Hypothalamus (tissue), 51 donors: Measurements from ENCODE around the gene ZFAND3.

Experiments used
- DNase-seq, 51 donors: peaks; one replicate each; lab custom pipeline; 2025; lab: John Stamatoyannopoulos, UW

Gene ZFAND3

GRCh38 chr6:37826188-37826587 lies 6.7 kb downstream of the ZFAND3 start:
- no peak for DNase-seq

DNA sequence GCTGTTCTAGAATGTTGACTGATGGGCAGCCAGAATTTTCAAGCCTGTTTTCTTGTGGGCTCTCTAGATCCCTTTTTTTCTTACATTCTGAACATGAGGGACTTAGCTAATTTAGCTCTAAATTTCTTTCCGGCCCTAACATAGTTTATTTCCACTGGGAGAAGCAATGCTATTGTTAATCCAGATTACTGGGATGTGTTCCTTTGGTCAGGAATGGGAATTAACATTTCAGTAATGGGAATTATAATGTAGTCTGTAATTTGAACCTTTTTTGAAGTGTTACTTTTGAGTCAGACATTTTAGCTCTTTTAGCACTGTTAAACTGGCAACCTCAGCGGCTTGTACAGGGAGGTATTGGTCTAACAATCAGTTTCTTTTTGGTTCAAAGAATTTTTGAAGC lies 7.5 kb downstream of the ZFAND3 start:
- DNase-seq = no peak

DNA sequence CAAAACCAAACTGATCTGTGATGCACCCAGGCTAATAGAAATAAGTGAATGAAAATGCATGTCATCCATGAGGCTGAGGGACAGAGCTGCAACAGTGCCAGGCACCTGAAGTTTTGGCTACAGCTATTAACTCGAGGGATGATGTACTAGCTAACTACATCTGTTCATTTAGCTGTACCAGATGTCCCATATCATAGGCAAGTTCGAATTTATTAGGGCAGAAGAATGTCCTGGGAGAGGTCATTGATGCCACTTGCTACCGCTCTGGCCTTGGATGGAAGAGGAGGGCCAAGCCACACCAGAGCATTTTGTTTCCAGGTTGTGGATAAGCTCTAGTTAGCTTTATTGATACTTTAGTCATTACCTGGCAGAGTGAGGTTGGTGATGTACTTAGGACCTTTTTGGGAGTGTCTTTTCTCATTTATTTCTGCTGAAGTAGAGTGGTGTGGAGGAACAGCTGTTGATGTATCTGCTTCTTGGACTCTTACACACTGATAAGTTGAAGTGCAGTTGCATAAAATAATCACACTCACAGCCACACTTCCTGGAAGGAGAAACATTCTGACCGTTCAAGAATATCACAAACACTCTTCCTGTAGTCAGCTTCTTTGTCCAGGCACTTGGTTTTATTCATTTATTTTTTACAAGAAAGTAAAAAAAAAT lies 8.2 kb downstream of the ZFAND3 start:
- DNase-seq = no peak

DNA sequence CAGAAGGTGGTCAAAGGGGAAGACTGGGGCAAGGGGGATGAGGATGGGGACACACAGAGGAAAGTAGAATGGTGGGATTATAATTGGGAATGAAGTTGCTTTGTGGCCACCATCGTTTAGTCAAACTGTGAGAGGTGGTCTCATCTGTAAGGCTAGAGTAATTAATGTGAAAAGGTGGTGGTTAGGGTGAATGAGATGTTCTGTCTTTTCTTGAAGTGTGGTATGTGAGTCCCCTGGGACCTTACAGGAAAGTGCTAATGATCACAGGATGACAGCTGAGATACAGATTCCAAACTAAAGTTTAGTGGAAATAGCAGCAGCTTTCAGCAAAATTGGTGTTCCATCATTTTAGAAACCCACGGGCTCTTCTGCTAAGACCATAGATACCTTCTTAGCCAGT lies 10.7 kb downstream of the ZFAND3 start:
- DNase-seq = no peak

- DNase-seq = no peak
These were observed 11.9 kb downstream of the ZFAND3 start for GRCh38 chr6:37831457-37831856.

DNA sequence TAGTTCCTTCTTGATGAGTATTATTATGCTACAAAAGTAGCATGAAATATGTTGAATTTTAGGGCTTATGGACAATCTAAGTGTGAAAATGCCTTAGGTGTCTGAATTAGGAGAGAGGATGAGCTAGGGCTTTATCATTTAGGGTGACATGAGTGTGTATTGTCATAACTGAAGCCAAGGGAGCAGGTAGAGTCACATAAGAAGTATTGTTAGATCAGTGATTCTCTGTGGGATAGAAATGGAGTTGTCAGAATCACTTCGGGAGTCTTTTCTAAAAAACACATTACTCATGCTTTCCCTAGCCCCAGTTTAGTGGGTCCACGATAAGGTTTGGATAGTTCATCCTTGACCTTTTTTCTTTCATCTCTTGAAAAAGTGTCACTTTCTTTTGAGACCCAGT lies 16.4 kb downstream of the ZFAND3 start:
- DNase-seq = no peak

DNA sequence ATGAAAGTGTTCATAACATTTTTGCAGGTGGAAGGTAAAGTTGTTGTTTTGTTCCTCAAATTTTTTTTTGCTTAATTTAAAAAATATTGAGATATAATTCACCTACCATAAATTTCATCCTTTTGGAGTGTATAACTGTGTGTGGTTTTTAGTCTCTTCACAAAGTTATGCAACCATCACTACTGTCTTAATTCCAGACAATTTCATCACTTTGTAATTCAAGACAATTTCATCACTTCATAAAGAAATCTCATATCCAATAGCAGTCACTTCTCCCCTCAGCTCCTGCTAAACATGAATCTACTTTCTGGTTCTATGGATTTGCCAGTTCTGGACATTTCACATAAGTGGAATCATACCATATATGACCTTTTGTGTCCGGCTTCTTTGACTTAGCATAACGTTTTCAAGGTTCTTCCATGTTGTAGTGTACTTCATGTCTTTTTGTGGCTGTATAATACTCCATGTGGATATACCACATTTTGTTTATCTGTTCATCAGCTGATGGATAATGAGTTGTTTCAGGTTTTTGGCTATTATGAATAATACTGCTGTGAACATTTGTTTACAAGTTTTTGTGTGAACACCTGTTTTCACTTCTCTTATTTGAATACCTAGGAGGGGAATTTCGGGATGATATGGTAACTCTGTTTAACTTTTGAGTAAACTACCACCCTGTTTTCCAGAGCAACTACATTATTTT lies 18.8 kb downstream of the ZFAND3 start:
- DNase-seq = no peak

DNA sequence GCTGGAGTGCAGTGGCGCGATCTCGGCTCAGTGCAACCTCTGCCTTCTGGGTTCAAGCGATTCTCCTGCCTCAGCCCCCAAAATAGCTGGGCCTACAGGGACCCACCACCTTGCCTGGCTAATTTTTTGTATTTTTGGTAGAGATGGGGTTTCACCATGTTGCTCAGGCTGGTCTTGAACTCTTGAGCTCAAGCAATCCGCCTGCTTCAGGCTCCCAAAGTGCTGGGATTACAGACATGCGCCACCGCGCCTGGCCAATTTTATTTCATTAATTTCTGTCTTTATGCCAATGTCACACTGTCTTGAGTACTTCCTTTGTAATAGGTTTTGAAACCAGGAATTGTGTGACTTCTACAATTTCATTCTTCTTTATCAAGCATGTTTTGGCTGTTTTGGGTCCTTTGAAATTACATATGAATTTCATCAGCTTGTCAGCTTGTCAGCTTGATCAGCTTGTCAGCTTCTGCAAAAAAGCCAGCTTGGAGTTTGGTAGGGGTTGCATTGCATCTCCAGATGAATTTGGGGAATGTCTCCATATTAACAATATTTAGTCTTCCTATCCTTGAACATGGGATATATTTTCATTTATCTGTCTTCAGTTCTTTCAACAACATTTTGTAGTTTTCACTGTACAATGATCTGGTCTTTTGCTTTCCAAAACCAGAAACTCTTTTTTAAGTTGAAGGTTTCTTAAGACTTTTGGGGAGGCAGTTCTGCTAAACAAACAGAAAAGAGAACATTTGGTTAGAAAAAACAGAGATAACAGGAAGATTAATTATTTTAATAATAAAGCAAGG lies 20.8 kb downstream of the ZFAND3 start:
- DNase-seq = no peak

- no peak for DNase-seq
These were observed 21.4 kb downstream of the ZFAND3 start for GRCh38 chr6:37840940-37841300.

- DNase-seq = no peak
These were observed 25.7 kb downstream of the ZFAND3 start for GRCh38 chr6:37845026-37845911.

GRCh38 chr6:37845930-37846329 lies 26.4 kb downstream of the ZFAND3 start:
- DNase-seq = no peak

DNA sequence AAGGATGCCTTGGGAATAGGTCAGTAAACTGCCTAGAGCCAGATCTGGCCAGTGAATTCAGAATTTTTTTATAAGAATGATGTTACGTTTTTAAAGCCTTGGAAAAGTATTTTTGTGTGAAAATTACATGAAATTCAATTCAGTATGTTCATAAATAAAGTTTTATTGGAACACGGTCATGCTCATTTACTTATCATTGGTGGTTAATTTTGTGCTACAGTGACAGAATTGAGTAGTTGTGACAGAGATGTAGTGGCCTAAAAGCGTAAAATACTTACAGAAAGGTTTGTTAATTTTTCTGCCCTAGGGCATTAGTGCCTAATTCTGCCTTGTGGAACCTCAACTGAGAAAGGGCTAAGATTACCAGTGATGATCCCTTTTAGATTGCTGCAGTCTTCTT lies 28.2 kb downstream of the ZFAND3 start:
- DNase-seq = no peak

- no peak for DNase-seq
These were observed 28.8 kb downstream of the ZFAND3 start for GRCh38 chr6:37848371-37848770.

- DNase-seq = no peak
These were observed 30.7 kb downstream of the ZFAND3 start for GRCh38 chr6:37850260-37850659.

DNA sequence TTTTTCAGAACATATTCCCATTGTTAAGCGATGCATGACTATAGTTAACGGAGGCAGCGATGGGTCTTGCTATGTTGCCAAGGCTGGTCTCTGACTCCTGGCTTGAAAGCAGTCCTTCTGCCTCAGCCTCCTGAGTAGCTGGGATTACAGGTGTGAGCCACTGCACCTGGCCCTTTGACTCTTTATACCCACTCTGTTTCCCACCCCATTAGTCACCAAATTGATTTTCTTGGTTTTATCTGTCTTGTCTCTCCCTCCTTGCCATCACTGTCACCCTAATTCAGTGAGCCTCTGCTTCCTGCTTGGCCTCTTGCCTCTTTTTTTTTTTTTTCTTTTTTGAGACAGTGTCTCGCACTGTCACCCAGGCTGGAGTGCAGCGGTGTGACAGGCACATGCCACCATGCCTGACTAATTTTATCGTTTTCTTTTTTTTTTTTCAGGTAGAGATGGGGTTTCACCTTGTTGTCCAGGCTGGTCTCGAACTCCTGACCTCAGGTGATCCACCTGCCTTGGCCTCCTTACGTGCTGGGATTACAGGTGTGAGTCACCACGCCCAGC lies 31.3 kb downstream of the ZFAND3 start:
- no peak for DNase-seq

DNA sequence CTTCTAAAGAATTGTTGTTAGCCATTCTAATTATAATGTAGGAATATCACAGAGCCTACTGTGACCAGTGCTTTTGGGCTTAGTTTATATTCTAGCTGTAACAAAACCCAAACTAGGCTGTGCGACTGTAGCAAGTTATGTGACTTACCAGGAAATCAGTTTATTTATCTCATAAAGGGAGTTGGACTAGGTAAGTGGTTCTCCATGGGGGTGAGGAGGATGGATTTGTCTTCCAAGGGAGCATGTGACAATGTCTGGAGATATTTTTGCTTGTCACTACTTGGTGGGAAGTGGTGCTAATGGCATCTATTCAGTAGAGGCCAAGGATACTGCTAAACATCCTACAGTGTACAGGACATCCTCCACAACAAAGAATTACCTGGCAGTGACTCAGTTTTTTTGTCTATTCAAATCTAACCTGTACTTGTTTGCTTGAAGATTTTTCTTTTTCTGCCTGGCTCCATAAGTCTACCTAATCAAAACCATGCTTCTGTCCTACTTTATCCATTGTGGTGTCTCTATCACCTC lies 32.5 kb downstream of the ZFAND3 start:
- DNase-seq = no peak

DNA sequence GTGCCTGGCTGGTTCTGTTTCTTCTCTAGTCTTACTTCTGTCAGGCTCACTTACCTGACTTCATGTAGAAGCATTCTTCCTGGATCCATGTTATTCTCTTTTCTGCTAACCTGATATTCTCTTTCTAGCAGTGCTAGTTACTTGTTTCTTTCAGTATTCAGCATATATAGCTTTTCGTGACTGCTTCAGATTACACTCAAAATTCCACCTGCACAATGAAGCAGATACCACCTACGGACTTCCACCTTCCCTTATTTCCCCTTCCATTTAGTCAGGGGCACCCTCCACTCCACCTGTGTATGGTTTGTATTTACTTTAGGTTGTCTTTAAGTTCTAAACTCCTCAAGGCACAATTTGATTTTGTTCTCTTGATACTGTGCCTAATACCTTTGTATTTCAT lies 36.8 kb downstream of the ZFAND3 start:
- no peak for DNase-seq

GRCh38 chr6:37858363-37858762 lies 38.8 kb downstream of the ZFAND3 start:
- DNase-seq = no peak

GRCh38 chr6:37860226-37860839 lies 40.8 kb downstream of the ZFAND3 start:
- peak in 4 of 51 donors; percentile 2 to 3 (median 2) for DNase-seq

- no peak for DNase-seq
These were observed 41.9 kb downstream of the ZFAND3 start for GRCh38 chr6:37861452-37861851.
